Heart right ventricle (tissue), 16 donors: Measurements from ENCODE around the gene TFB1M. TPM values are rescaled to one million over a fixed set of nuclear protein-coding genes. Genes with fewer than 3 reads are reported as not detected.
A peak's percentile ranks its signal among the peaks of the same experiment; 100 is the strongest.

ENCODE experiments used
- ATAC-seq, 8 donors: fragments of 200-7000 bp; cut with Tn5 transposase; one replicate each; pipeline ENCODE4 v1.9.1; 2020; ENCODE audit warnings: mild to moderate bottlenecking in 8 of 8, moderate library complexity in 8 of 8, moderate number of reproducible peaks in 1 of 8
- DNase-seq, 2 donors: peaks; one replicate each; pipeline ENCODE4 v3.0.0-alpha.2; 2020
- H3K27ac ChIP-seq, 10 donors: fragments of 200-600 bp; sonication (generic) in 2 of 10; one replicate each; pipeline versions ENCODE4 v1.5.0 to v1.8.0; 2020 to 2022; ENCODE audit warnings: mild to moderate bottlenecking in 3 of 10
- H3K27me3 ChIP-seq, 7 donors: fragments of 200-600 bp; one replicate each; pipeline ENCODE4 v1.8.0; 2021 to 2022; ENCODE audit warnings: mild to moderate bottlenecking in 2 of 7
- H3K36me3 ChIP-seq, 9 donors: fragments of 200-600 bp; sonication (generic) in 1 of 9; one replicate each; pipeline versions ENCODE4 v1.5.0 to v1.8.0; 2020 to 2022; ENCODE audit warnings: mild to moderate bottlenecking in 2 of 9
- H3K4me1 ChIP-seq, 9 donors: fragments of 200-600 bp; sonication (generic) in 1 of 9; one replicate each; pipeline versions ENCODE4 v1.5.0 to v1.8.0; 2020 to 2022; ENCODE audit warnings: mild to moderate bottlenecking in 4 of 9
- H3K4me3 ChIP-seq, 10 donors: fragments of 200-600 bp; sonication (generic) in 2 of 10; one replicate each; pipeline versions ENCODE4 v1.5.0 to v1.8.0; 2020 to 2022; ENCODE audit warnings: mild to moderate bottlenecking in 7 of 10, moderate library complexity in 2 of 10
- H3K9me3 ChIP-seq, 11 donors: fragments of 200-600 bp in 10 of 11; sonication (generic) in 2 of 11; one replicate each; pipeline versions ENCODE4 v1.5.0 to v1.8.0; 2013 to 2022; ENCODE audit warnings: mild to moderate bottlenecking in 2 of 11, control low read depth in 1 of 11, moderate library complexity in 1 of 11
- CTCF ChIP-seq, 9 donors: fragments of 200-600 bp; sonication (generic) in 2 of 9; IDR thresholded peaks; one replicate each; pipeline versions ENCODE4 v1.5.0 to v1.8.0; 2021 to 2022; ENCODE audit warnings: antibody characterized with exemption in 9 of 9, mild to moderate bottlenecking in 5 of 9, moderate library complexity in 1 of 9
- WGBS, 2 donors: extraction: QIAGEN DNeasy Blood & Tissue Kit; methylation state at CpG; one replicate each; pipeline ENCODE4 v1.1.7; 2013; ENCODE audit warnings: inconsistent platforms in 1 of 2; 5-methylcytosine and 5-hydroxymethylcytosine counted together
- intact Hi-C, 10 donors: fragments of 100-400 bp; cut with DNase I; formaldehyde crosslinking; loops; one replicate each; pipeline versions ENCODE4 v1.11.1 to v1.14.2; 2022
- polyA plus RNA-seq, 2 donors: library from polyadenylated mRNA; stranded (reverse); fragments of 200-250 nt; gene quantifications; one replicate each; pipeline ENCODE4 v1.2.3, GENCODE V29; 2013
- total RNA-seq, 10 donors: library from RNA; stranded (reverse); fragmentation: NEBNext Ultra II Directional in 3 of 10; extraction: Animal tissue kit (Norgen Biotek cat#: 25700) in 3 of 10; gene quantifications; one replicate each; pipeline versions ENCODE4 v1.2.1 to v1.2.4, GENCODE V29; 2021 to 2023
- donor health status: Arrhythmogenic right ventricular cardiomyopathy.
- donor health status: ischemic (EF 13 %, LVEDD 7.1; RV severe dilation, severe dysfunction).
- donor health status: healthy with polysubstance abuse.
- donor health status: DM: no; HTN: yes; CAD: no.
- donor health status: DM: no; HTN: no; CAD: no.
- donor health status: ischemic (EF 25% LVEDD 6.9; RV normal size, moderate dysfunction).
- donor health status: ischemic (EF 25% LVEDD 5.7; RV mildly dilated, moderate dysfunction).
- donor health status: healthy.
- donor health status: DM: yes; HTN: yes; CAD: no.
- donor health status: Ischemic cardiomyopathy.
- donor health status: ischemic (EF 35%, LVEDD 5.7; RV mildly dilated, moderate dysfunction).
- donor health status: nonischemic (EF 11% LVEDD 7.7; RV severe dilation, severe dysfunction).
- donor health status: DM: yes; HTN: yes; CAD: no.
- donor health status: PGD.
- donor health status: ischemic (EF 29% LVEDD 5.4; RV normal size, mild dysfunction).
- donor health status: nonischemic (EF 23%, LVEDD 6.1; RV moderate dilation, normal function).

The TFB1M gene
- total and polyA plus RNA-seq, 12 donors, result 9.7 to 23.1 (median 17.9) TPM

GRCh38 chr6:155275808-155276480 is 38.3 kb downstream of the TFB1M start:
- 35 to 50% methylated on average over 10 of the region's 10 CpGs for WGBS, 2 donors
- H3K27me3 ChIP-seq, result no peaks in the 10 kb centered on the region
- H3K36me3 ChIP-seq, result peaks cover 0 to 21% (median 0%) of the 10 kb centered on the region in 9 donors
- no peak for DNase-seq
- peak overlapping the region in 9 of 10 donors; percentile 28 to 68 (median 49) for H3K27ac ChIP-seq
- intact Hi-C loops, result no loop called here
- TF ChIP-seq CTCF (IDR thresholded peaks at IDR 0.05), result no peak
- no peaks in the 10 kb centered on the region for H3K9me3 ChIP-seq
- H3K4me1 ChIP-seq, result peaks cover 10 to 80% (median 40%) of the 10 kb centered on the region in 9 donors
- peak; percentile 35 to 90 (median 65) for ATAC-seq
- H3K4me3 ChIP-seq, result no peak overlapping the region

- Histone ChIP-seq H3K36me3 (peaks cover 0 to 25% (median 0%) of the 10 kb centered on the region in 9 donors), H3K9me3 (no peaks in the 10 kb centered on the region), H3K27me3 (no peaks in the 10 kb centered on the region), H3K4me1 (peaks cover 10 to 73% (median 40%) of the 10 kb centered on the region in 9 donors), H3K4me3 (no peak overlapping the region), H3K27ac (peak overlapping the region in 7 of 10 donors; percentile 7 to 37 (median 28))
- no peak for TF ChIP-seq CTCF (IDR thresholded peaks at IDR 0.05)
- intact Hi-C loops, result no loop called here
- WGBS, 2 donors, result 48 to 65% methylated on average over 1 of the region's 1 CpG
- ATAC-seq (peak in 1 of 8 donors; percentile 49), DNase-seq (no peak)
These were observed 39.8 kb downstream of the TFB1M start for GRCh38 chr6:155274533-155274932.

GRCh38 chr6:155274106-155274505 is 40.2 kb downstream of the TFB1M start:
- Histone ChIP-seq H3K27ac (peak overlapping the region in 7 of 10 donors; percentile 7 to 53 (median 35)), H3K9me3 (no peaks in the 10 kb centered on the region), H3K27me3 (no peaks in the 10 kb centered on the region), H3K4me3 (no peak overlapping the region), H3K36me3 (peaks cover 0 to 21% (median 0%) of the 10 kb centered on the region in 9 donors), H3K4me1 (peaks cover 10 to 69% (median 40%) of the 10 kb centered on the region in 9 donors)
- intact Hi-C loops, result no loop called here
- no peak for DNase-seq
- ATAC-seq, result no peak
- no peak for TF ChIP-seq CTCF (IDR thresholded peaks at IDR 0.05)
- 52 to 62% methylated on average over 2 of the region's 2 CpGs for WGBS, 2 donors

- DNase-seq (no peak), ATAC-seq (peak in 2 of 8 donors; percentile 30 to 36)
- peaks cover 0 to 21% (median 0%) of the 10 kb centered on the region in 9 donors for H3K36me3 ChIP-seq
- no peak for TF ChIP-seq CTCF (IDR thresholded peaks at IDR 0.05)
- no peaks in the 10 kb centered on the region for H3K9me3 ChIP-seq
- H3K4me1 ChIP-seq, result peaks cover 5 to 63% (median 40%) of the 10 kb centered on the region in 9 donors
- WGBS, 2 donors, result 48 to 53% methylated on average over 3 of the region's 3 CpGs
- H3K27ac ChIP-seq, result peak overlapping the region in 7 of 10 donors; percentile 18 to 53 (median 35)
- intact Hi-C loops, result no loop called here
- H3K27me3 ChIP-seq, result no peaks in the 10 kb centered on the region
- no peak overlapping the region for H3K4me3 ChIP-seq
These were observed 40.9 kb downstream of the TFB1M start for GRCh38 chr6:155273431-155273830.
